Globus pallidus (tissue), 1 donor: ENCODE results near the gene NSUN5.
"Not testable (repeated sequence)": the region's sequence is repeated elsewhere in the genome, so short reads cannot be mapped to it uniquely, and the experiment has no call there.

ENCODE experiments used
- DNase-seq: peaks from one replicate; pipeline ENCODE4 v3.0.0-alpha.2; 2015; ENCODE audit warnings: low spot score

The NSUN5 gene

GRCh38 chr7:73325424-73325823, 16.8 kb upstream of the NSUN5 start:
- DNase-seq: not testable (repeated sequence)

DNA sequence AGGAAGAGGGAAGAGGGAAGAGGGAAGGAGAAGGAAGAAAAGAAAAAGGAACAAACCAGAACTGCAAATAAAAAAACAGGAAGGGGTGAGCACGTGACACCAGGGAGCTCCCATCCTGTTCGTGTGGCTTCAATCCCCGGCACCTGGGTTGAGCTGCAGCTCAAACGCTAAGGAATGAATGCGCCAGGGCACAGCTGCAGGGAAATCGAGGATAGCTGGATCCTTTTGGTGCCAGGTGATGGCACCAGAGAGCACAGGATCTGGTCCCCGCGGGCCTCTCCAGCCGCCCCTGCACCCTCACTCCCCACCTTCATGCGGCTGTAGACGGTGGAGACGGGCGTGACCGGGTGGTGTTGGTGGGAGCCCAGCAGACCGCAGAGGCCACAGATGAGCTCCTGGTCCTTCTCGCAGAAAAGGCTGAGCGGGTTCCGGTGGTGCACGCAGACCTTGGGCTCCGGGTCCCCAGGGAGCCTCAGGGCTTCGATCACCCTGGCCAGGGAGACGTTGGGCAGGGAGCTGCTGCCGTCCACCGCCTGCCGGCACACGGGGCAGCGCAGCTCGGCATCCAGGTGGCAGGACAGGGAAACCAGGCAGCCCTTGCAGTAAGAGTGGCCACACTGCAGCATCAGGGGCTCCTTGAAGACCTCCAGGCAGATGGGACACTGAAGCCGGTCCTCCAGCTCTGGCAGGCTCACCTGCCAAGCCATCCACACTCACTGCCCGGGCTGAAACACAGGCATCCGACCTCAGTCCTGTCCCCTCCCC, 15.6 kb upstream of the NSUN5 start:
- DNase-seq: peak; percentile 30

DNA sequence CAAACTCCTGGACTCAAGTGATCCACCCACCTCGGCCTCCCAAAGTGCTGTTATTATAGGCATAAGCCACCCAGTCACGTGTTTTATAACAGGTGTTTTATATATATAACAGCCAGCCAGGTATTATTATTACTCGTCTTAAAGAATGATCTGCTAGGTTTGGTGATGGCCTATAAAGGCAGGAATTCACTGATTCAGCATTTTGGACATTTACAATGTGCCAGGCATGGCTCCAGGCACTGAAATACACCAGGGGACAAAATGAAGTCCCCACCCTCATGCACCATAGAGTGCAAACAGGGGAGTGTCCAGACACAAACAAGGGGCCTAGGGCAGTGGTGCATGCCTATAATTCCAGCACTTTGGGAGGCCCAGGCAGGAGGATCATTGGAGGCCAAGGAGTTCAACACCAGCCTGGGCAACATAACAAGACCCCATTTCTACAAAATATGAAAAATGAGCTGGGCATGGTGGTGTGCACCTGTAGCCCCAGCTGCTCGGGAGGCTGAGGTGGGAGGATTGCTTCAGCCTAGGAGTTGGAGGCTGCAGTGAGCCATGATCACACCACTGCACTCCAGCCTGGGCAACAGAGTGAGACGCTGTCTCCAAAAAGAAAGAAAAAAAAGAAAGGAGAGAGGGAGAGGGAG, 14.9 kb upstream of the NSUN5 start:
- DNase-seq: not testable (repeated sequence)

DNA sequence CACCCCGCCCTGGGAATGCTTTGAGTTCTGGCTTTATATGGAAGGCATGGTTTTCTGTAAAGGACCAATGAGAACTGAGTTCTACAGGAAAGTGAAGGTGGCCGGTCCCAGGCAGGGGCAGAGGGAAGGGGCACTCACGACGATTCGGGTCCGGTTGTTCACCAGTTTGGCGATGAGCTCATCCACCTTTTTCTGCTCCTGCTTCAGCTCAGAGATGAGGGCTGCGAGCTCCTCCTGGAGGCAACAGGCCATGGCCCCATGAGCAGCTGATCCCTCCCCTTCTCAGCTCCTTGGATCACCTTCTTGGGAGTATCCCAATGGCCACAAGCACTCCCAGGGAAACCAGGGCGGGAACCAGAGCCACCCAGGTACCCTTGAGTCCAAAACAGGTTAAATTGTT, 11.4 kb upstream of the NSUN5 start:
- DNase-seq: not testable (repeated sequence)

GRCh38 chr7:73319541-73319940, 10.9 kb upstream of the NSUN5 start:
- not testable (repeated sequence) for DNase-seq

GRCh38 chr7:73318656-73319204, 10.1 kb upstream of the NSUN5 start:
- not testable (repeated sequence) for DNase-seq

DNA sequence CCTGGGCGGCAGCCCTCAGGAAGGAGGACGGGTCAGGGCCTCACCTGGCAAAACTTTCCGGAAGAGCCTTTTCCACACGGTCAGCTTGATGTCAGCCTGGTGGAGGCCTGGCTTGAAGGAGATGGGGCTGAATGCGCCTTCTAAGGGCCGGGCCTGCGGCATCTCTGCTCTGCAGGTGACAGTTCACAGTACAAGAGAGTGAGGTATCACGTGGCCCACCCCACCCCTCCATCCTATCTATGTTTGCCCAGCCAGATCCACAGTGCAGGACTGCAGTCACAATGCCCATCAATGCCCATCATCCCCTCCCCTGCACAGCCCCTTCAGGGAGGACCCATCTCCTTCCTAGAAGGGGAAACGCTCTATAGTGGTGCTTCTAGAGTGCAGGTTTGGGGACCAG, 7.9 kb upstream of the NSUN5 start:
- no peak for DNase-seq

DNA sequence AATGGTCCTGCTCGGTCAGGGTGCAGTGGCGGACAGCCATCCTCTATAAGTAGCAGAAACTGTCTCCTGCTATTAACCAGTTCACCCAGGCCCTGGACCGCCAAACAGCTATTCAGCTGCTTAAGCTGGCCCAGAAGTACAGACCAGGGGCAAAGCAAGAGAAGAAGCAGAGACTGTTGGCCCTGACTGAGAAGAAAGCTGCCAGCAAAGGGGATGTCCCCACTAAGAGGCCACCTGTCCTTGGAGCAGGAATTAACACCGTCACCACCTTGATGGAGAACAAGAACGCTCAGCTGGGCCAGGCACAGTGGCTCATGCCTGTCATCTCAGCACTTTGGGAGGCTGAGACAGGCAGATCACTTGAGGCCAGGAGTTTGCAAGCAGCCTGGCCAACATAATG, 5.6 kb upstream of the NSUN5 start:
- DNase-seq: no peak

DNA sequence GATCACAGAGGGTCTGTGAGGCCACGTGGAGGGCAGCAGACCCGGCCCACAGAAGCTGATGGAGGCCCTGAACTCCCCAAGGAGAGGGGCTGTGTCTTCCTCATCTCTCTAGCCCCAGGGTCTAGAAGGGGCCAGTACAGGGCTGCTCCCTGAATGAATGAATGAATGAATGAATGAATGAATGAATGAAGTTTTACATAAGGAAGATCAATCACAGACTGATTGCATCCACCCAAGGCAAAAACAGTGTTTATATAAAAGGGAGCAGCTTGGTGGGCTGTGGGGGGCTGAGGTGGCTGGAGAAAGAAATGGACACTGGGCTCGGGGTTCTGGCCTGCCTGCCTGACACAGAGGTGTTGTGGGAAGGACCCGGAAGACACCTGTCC, 4.9 kb upstream of the NSUN5 start:
- no peak for DNase-seq

DNA sequence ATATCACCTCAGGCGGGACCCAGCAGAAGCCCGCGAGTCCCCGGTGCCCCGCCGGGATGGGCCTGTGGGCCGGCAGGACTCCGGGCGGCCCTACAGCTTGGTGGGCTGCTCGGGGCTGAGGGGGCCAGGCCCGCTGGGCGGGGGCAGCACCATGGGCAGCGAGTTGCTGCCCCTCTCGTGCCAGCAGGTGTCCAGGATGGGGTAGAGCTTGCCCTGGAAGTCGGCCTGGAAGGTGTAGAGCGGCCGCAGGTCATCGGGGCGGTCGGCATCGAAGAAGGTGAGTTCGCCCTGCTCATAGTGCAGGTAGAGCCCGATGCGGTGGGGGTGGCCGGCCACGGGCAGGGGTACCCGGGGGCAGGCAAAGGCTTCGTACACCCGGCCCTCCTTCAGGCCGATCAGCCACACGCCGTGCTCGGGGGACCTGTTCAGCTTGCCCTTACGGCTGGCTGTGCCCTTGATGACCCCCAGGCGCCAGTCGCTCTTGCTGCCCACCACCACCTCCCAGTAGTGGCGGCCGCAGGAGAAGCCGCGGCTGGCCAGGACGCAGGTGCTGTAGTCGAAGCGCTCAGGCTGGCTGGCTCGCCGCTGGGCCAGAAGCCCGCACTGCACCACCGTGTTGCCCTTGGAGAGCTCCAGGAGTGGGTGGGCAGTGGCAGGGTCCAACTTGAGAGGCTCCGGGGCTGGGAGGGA, 4.3 kb upstream of the NSUN5 start:
- no peak for DNase-seq

DNA sequence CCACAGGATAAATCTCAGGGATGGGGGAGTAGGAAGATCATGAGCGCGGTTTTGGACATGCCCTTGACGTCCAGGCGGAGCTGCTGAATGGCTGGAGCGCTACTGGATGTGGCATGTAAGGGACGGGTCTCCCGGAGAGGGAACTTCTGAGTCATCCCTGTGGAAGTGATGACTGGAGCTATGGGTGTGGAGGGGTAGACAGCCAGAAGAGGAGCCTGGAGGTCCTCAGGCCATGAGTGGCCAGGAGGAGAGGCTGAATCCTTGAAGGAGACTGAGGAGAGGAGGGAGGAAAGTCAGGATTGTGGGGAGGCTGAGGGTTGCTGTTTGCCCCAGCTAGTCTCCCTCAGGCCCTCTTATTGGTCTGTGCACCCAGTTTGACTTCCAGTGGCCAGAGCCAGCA, 2.8 kb upstream of the NSUN5 start:
- not testable (repeated sequence) for DNase-seq

GRCh38 chr7:73308074-73308664, 457 bp downstream of the NSUN5 start:
- DNase-seq: no peak

DNA sequence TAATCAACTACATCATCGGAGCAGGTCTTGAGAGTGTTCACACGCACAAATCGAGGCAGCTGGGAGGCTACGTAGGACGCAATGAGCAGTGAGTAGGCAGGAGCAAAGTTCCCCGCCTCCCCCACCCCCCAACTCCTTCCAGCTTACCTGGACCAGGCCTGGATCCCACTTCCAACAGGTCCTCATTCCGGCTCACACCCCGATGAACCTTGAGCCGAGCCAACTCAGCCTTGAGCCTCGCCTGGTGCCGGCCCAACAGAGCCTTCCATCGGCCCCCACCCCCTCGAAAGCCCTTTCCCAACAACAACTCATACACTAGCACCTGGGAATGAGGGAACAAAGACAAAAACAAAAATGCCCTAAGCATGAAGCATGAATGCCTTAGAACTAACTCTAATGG, 1.2 kb downstream of the NSUN5 start:
- no peak for DNase-seq

DNA sequence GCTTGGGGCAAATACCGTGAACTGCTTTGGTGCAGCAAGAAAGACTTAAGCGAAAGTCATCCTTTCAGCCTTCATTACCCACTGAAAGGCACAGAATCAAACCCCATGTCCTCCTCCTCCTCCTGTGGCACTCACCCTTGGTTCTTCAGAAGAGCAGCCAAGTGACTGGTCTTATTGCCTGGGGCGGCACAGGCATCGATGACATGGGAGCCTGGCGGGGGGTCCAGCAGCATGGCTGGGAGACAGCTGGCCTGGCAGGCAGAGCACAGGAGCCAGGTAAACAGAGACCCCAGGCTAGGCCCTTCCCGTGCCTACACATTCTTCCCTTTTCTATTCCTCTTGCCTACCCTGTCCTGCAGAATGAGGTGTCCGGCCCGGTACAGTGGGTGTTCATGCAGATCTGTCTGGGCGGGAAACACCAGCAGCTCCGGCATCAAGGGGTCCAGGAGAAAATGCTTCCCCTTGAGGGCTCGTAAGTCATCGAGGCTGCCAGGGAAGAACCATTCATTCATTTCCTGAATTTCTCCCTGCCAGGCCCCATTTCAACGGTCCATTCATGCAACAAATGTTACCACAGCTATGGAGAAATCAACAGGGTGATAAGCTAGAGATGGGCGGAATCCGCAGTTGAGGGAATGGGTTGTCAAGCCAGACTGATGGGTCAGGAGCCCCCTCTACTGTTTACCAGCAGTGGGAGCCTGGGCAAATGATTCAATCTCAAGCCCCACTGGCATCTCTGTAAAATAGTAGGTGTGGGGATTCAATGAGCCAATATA, 3.8 kb downstream of the NSUN5 start:
- DNase-seq: not testable (repeated sequence)

GRCh38 chr7:73304071-73304470, 4.6 kb downstream of the NSUN5 start:
- no peak for DNase-seq

DNA sequence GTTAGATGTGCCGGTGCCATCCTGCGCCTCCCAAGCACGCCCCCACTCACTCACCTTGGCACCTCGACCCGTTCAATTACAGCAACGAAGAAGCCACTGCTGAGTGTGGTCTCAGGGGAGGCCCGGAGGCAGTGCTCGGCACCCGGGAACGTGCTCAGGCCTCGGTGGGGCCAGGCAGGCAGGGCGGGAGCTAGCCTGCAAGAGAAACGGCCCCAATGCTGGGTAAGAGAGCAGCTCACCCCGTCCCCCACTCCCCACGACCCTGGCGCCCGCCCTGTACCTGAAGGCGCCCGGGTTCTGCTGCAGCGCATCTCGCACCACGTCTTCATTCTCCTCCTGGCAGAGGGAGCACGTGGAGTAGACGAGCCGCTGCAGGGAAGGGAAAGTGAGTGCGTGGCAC, 5.1 kb downstream of the NSUN5 start:
- DNase-seq: no peak

- DNase-seq: not testable (repeated sequence)
Measured at GRCh38 chr7:73302846-73303245, 5.8 kb downstream of the NSUN5 start.

DNA sequence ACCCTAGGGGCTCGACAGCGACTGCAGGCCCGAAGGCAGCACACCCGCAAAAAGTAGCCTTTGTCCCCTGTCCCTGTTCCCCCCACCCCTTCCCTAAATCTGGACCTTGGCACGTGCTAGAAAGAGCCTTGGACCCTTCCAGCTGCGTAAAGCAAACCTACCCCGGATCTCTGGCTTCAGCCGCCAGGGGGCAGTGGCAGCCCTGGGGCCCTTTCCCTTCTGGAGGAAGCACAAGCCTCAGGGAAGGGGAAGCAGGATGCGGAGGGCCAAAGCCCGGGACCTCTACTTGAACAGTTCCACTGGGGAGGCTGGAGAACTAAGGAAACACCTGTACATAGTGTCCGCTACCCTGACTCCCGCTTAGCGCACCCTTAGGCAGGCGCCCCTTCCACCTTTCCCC, 7.5 kb downstream of the NSUN5 start:
- DNase-seq: not testable (repeated sequence)

DNA sequence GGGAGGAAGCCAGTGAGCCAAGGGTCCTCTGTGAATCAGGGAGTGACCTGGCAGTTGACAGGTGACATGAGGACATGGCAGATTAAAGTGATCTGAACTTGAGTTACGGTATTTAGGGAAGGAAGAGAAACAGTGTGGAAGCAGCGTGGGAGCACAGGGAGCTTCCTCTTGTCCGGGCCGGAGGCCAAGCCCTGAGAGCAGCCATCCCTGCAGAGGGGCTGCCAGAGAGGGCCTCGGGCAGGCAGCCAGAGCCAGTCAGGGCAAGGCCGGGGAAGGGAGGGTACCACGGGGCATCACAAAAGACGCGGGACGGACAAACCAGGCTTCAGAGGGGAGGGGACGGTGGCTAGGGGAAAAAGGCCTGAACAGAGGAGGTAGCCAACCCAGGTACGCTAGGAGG, 8.8 kb downstream of the NSUN5 start:
- DNase-seq: not testable (repeated sequence)

DNA sequence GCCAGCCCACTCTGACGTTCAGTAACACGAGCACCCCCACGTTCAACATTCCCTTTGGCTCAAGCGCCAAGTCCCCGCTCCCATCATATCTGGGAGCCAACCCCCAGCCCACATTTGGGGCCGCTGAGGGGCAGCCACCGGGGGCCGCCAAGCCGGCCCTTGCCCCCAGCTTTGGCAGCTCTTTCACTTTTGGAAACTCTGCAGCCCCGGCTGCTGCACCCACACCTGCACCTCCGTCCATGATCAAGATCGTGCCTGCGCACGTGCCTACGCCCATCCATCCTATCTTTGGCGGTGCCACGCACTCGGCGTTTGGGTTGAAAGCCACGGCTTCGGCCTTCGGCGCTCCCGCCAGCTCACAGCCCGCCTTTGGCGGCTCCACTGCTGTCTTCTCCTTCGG, 10.9 kb downstream of the NSUN5 start:
- DNase-seq: not testable (repeated sequence)

DNA sequence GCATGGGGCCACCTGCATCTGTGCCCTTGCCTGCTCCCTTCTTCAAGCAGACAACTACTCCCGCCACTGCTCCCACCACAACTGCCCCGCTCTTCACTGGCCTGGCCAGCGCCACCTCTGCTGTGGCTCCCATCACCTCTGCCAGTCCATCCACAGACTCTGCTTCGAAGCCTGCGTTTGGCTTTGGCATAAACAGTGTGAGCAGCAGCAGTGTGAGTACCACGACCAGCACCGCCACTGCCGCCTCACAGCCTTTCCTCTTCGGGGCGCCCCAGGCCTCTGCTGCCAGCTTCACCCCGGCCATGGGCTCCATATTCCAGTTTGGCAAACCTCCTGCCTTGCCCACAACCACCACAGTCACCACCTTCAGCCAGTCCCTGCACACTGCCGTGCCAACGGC, 11.4 kb downstream of the NSUN5 start:
- DNase-seq: not testable (repeated sequence)

- DNase-seq: not testable (repeated sequence)
Measured at GRCh38 chr7:73277210-73277609, 31.4 kb downstream of the NSUN5 start.
